ENCODE measurements around the gene LRRC36. TPM values are rescaled to one million over a fixed set of nuclear protein-coding genes. Genes with fewer than 3 reads are reported as not detected.

LRRC36 gene
- polyA plus RNA-seq, 1 donor = 2.5 TPM

DNA sequence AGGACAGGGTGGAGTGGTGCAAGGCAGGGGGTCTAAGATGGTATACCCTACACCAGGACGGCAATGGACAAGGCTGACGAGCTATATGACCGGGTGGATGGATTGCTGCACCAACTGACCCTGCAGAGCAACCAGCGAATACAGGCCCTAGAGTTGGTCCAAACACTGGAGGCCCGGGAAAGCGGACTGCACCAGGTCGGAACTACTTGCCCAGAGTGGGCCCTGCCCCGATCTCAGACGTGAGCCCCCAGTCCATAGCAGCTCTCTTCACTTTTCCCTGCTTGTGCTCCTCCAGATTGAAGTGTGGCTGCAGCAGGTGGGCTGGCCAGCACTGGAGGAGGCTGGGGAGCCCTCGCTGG lies 44.2 kb upstream of the LRRC36 start:
- WGBS (ENCODE audit: insufficient coverage, low lambda C conversion rate) = no CpG with 5 or more reads among the region's 10 CpGs
- Histone ChIP-seq H3K9me3 (ENCODE audit: control insufficient read depth, low read depth, low read length) (peaks cover 5% of the 10 kb centered on the region), H3K4me1 (ENCODE audit: control insufficient read depth, insufficient read depth, low read length) (peaks cover 14% of the 10 kb centered on the region), H3K36me3 (ENCODE audit: control insufficient read depth, insufficient read depth, low read length) (peaks cover 4% of the 10 kb centered on the region), H3K4me3 (ENCODE audit: low read length) (no peak overlapping the region), H3K27ac (ENCODE audit: low read length) (no peak overlapping the region), H3K27me3 (ENCODE audit: control insufficient read depth, insufficient read depth, low read length) (no peaks in the 10 kb centered on the region)
- DNase-seq = no peak

DNA sequence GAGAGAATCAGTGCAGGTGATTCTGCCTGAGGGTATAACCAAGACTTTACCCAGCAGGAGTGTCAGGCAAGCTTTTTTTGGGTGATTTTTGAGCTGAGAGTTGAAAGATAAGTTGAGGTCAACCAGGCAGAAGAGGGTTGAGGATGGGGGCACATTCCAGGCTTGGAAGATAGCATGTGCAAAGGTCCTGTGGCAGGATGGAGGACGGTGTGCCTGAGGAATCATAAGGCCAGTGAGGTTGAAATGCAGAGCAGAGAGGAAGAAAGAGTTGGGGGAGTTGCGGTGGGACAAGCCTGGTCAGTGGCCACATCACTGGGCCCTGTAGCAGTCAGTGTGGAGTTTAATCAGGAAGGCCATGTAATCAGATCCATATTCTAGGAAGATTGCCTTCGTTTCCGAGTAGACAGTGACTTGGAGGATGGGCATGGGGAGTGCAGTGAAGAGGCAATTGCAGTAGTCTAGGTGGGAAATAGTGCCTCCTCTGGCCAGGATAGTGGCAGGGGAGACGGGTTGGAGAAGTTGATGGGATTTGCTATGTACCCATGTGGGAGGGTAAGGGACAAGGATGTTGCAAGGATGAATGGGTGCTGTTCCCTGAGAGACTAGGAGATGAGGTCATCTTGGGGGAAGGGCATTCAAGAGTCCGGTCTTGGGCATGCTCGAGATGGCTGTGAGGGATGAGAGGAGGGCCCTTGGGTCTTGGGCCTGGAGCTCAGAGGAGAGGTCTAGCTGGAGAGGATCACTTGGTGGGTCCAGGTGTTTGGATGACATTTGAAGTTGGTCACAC lies 43.4 kb upstream of the LRRC36 start:
- Histone ChIP-seq H3K27me3 (ENCODE audit: control insufficient read depth, insufficient read depth, low read length) (no peaks in the 10 kb centered on the region), H3K4me1 (ENCODE audit: control insufficient read depth, insufficient read depth, low read length) (peaks cover 6% of the 10 kb centered on the region), H3K9me3 (ENCODE audit: control insufficient read depth, low read depth, low read length) (peaks cover 5% of the 10 kb centered on the region), H3K36me3 (ENCODE audit: control insufficient read depth, insufficient read depth, low read length) (no peaks in the 10 kb centered on the region), H3K4me3 (ENCODE audit: low read length) (no peak overlapping the region), H3K27ac (ENCODE audit: low read length) (no peak overlapping the region)
- DNase-seq = no peak
- WGBS (ENCODE audit: insufficient coverage, low lambda C conversion rate) = 100% methylated on average over 1 of the region's 7 CpGs

DNA sequence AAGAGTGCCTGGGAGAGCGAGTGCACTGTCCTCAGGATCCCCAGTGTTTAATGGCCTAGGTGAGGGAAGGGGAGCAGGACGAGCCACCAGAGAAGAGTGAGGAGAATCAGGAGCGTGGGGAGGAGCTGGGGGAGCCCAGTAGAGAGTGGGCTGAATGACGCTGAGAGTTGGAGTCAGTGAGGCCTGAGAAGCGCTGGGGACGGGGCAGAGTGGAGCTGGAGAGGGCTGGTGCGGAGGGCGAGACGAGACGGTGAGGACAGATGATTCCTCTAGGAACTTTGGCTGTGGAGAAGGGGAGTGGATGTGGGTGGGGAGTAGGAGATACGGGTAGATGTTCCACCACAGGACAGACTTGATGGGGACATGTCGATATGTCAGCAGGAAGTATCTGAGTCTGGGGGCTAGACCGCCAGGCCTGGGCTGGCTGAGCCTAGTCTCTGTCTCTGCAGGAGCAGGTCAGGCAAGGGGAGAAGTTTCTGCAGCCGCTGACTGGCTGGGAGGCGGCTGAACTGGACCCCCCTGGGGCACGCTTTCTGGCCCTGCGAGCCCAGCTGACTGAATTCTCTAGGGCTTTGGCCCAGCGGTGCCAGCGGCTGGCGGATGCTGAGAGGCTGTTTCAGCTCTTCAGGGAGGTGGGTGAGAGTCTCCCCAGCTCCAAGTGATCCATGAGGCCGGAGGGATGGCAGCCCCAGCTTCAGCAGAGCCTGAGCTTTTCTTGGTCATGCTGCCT lies 42.6 kb upstream of the LRRC36 start:
- WGBS (ENCODE audit: insufficient coverage, low lambda C conversion rate) = 100% methylated on average over 1 of the region's 21 CpGs
- Histone ChIP-seq H3K27ac (ENCODE audit: low read length) (no peak overlapping the region), H3K36me3 (ENCODE audit: control insufficient read depth, insufficient read depth, low read length) (no peaks in the 10 kb centered on the region), H3K9me3 (ENCODE audit: control insufficient read depth, low read depth, low read length) (peaks cover 5% of the 10 kb centered on the region), H3K4me3 (ENCODE audit: low read length) (no peak overlapping the region), H3K4me1 (ENCODE audit: control insufficient read depth, insufficient read depth, low read length) (no peaks in the 10 kb centered on the region), H3K27me3 (ENCODE audit: control insufficient read depth, insufficient read depth, low read length) (no peaks in the 10 kb centered on the region)
- no peak for DNase-seq

DNA sequence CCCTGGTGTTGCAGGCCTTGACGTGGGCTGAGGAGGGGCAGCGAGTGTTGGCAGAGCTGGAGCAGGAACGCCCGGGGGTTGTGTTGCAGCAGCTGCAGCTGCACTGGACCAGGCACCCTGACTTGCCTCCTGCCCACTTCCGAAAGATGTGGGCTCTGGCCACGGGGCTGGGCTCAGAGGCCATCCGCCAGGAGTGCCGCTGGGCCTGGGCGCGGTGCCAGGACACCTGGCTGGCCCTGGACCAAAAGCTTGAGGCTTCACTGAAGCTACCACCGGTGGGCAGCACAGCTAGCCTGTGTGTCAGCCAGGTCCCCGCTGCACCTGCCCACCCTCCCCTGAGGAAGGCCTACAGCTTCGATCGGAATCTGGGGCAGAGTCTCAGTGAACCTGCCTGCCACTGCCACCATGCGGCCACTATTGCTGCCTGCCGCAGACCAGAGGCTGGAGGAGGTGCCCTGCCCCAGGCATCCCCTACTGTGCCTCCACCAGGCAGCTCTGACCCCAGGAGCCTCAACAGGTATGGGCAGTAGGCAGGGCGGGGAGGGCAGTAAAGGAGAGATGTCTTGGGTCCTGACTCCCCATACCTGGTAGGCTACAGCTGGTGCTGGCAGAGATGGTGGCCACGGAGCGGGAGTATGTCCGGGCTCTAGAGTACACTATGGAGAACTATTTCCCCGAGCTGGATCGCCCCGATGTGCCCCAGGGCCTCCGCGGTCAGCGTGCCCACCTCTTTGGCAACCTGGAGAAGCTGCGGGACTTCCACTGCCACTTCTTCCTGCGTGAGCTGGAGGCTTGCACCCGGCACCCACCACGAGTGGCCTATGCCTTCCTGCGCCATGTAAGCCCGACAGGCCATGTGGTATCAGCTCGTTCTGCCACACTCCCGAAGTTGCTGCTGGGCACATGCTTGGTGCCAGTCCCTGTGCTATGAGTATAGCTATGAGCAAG lies 41.6 kb upstream of the LRRC36 start:
- Histone ChIP-seq H3K4me1 (ENCODE audit: control insufficient read depth, insufficient read depth, low read length) (no peaks in the 10 kb centered on the region), H3K36me3 (ENCODE audit: control insufficient read depth, insufficient read depth, low read length) (no peaks in the 10 kb centered on the region), H3K27me3 (ENCODE audit: control insufficient read depth, insufficient read depth, low read length) (no peaks in the 10 kb centered on the region), H3K9me3 (ENCODE audit: control insufficient read depth, low read depth, low read length) (no peaks in the 10 kb centered on the region), H3K27ac (ENCODE audit: low read length) (no peak overlapping the region), H3K4me3 (ENCODE audit: low read length) (no peak overlapping the region)
- no peak for DNase-seq
- no CpG with 5 or more reads among the region's 34 CpGs for WGBS (ENCODE audit: insufficient coverage, low lambda C conversion rate)

DNA sequence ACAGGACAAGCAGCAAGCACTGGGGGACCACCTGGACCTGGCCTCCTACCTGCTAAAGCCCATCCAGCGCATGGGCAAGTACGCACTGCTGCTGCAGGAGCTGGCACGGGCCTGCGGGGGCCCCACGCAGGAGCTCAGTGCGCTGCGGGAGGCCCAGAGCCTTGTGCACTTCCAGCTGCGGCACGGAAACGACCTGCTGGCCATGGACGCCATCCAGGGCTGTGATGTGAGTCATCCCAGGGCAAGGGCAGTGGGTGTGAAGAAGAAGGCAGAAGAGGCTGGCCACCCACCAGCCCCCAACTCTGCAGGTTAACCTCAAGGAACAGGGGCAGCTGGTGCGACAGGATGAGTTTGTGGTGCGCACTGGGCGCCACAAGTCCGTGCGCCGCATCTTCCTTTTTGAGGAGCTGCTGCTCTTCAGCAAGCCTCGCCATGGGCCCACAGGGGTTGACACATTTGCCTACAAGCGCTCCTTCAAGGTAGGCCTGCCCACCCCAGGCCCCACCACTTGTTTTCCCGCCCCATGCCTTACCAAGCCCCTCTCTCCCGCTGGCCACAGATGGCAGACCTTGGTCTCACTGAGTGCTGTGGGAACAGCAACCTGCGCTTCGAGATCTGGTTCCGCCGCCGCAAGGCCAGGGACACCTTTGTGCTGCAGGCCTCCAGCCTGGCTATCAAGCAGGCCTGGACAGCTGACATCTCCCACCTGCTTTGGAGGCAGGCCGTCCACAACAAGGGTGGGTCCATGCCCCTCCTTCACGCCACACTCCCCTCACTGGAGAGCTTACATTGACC lies 40.0 kb upstream of the LRRC36 start:
- Histone ChIP-seq H3K4me1 (ENCODE audit: control insufficient read depth, insufficient read depth, low read length) (no peaks in the 10 kb centered on the region), H3K27ac (ENCODE audit: low read length) (no peak overlapping the region), H3K36me3 (ENCODE audit: control insufficient read depth, insufficient read depth, low read length) (no peaks in the 10 kb centered on the region), H3K9me3 (ENCODE audit: control insufficient read depth, low read depth, low read length) (no peaks in the 10 kb centered on the region), H3K4me3 (ENCODE audit: low read length) (no peak overlapping the region), H3K27me3 (ENCODE audit: control insufficient read depth, insufficient read depth, low read length) (no peaks in the 10 kb centered on the region)
- no peak for DNase-seq
- WGBS (ENCODE audit: insufficient coverage, low lambda C conversion rate) = no CpG with 5 or more reads among the region's 28 CpGs

DNA sequence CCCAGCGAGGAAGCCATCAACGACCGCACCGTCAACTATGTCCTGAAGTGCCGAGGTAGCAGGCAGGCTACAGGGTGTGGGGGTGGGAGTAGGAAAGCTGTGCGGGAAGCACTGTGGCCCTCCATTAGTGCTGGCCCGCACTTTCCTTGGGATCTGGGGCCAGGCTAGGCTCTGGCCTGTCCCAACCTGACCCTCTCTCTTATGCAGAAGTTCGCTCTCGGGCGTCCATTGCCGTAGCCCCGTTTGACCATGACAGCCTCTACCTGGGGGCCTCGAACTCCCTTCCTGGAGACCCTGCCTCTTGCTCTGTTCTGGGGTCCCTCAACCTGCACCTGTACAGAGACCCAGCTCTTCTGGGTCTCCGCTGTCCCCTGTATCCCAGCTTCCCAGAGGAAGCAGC lies 38.7 kb upstream of the LRRC36 start:
- Histone ChIP-seq H3K4me1 (ENCODE audit: control insufficient read depth, insufficient read depth, low read length) (no peaks in the 10 kb centered on the region), H3K27ac (ENCODE audit: low read length) (no peak overlapping the region), H3K36me3 (ENCODE audit: control insufficient read depth, insufficient read depth, low read length) (no peaks in the 10 kb centered on the region), H3K27me3 (ENCODE audit: control insufficient read depth, insufficient read depth, low read length) (no peaks in the 10 kb centered on the region), H3K4me3 (ENCODE audit: low read length) (no peak overlapping the region), H3K9me3 (ENCODE audit: control insufficient read depth, low read depth, low read length) (no peaks in the 10 kb centered on the region)
- WGBS (ENCODE audit: insufficient coverage, low lambda C conversion rate) = no CpG with 5 or more reads among the region's 14 CpGs
- no peak for DNase-seq

DNA sequence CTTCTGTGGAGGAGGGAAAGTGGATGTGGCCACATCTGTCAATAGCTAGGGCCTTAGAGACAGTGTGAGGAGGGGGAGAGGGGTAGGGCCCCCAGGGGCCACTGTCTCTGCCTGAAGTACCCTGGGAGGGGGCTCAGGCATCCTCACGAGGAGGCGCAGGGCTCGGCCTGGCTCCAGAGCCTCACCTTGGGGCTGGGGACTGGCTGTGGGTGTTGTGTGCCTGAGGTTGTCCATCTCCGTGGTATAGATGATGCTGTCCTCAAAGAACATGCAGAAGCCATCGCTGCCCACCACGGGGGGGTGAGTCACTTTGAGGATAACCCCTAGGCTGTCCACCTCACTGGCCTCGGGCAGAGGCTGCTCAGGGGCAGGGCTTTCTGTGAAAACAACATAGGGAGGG lies 35.2 kb upstream of the LRRC36 start:
- Histone ChIP-seq H3K27me3 (ENCODE audit: control insufficient read depth, insufficient read depth, low read length) (no peaks in the 10 kb centered on the region), H3K9me3 (ENCODE audit: control insufficient read depth, low read depth, low read length) (no peaks in the 10 kb centered on the region), H3K4me1 (ENCODE audit: control insufficient read depth, insufficient read depth, low read length) (no peaks in the 10 kb centered on the region), H3K36me3 (ENCODE audit: control insufficient read depth, insufficient read depth, low read length) (no peaks in the 10 kb centered on the region), H3K27ac (ENCODE audit: low read length) (no peak overlapping the region), H3K4me3 (ENCODE audit: low read length) (no peak overlapping the region)
- no CpG with 5 or more reads among the region's 7 CpGs for WGBS (ENCODE audit: insufficient coverage, low lambda C conversion rate)
- no peak for DNase-seq

DNA sequence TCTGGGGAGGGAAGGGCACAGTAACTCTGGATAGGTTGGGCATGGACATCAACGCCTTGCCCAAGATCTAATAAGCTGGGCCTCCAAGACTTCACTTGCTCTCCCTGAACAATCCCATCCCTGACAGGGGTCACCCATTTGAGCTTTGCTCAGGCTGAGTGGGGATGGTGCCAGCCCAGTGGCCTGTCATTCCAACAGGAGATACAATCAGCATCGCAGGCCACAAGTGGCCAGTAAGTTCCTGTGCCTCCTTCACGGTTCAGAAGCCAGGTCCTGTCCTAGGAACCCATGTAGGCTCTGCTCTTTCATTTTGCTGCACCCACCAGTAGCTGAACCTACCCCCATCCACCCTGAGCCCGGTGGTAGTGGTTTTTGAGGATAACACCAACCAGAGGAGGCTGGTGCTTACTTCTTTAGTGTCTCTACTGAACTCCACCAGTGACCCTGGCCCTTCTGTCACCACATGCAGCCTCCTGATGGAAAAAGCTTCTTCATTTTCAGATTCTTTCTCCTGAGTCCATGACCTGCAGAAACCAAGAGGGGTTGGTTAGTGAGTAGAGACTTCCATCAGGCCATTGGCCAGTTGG lies 32.4 kb upstream of the LRRC36 start:
- Histone ChIP-seq H3K4me1 (ENCODE audit: control insufficient read depth, insufficient read depth, low read length) (no peaks in the 10 kb centered on the region), H3K4me3 (ENCODE audit: low read length) (no peak overlapping the region), H3K9me3 (ENCODE audit: control insufficient read depth, low read depth, low read length) (no peaks in the 10 kb centered on the region), H3K36me3 (ENCODE audit: control insufficient read depth, insufficient read depth, low read length) (no peaks in the 10 kb centered on the region), H3K27me3 (ENCODE audit: control insufficient read depth, insufficient read depth, low read length) (peaks cover 3% of the 10 kb centered on the region), H3K27ac (ENCODE audit: low read length) (no peak overlapping the region)
- no CpG with 5 or more reads among the region's 4 CpGs for WGBS (ENCODE audit: insufficient coverage, low lambda C conversion rate)
- no peak for DNase-seq

DNA sequence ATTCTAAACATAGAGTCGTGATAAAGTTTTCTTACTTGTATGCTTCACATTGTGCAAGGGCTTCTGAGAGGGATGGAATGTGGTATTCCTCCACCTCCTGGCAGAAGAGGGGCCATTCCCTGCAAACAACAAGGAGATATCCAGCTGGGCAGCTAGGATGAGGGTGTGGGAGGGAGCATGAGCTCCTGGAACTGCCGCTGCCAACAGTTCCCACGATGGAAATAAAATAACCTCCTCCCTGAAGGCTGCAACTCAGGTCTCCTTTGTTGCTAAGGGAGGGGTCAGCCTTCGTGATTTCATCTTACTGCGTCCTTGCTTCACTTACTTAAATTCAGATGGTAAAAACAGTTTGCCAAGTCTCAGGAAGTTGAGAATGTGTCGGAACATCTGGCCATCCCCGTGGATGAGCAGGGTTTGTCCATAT lies 31.7 kb upstream of the LRRC36 start:
- no peak for DNase-seq
- H3K4me1 ChIP-seq (ENCODE audit: control insufficient read depth, insufficient read depth, low read length) = no peaks in the 10 kb centered on the region
- H3K27me3 ChIP-seq (ENCODE audit: control insufficient read depth, insufficient read depth, low read length) = peaks cover 3% of the 10 kb centered on the region
- H3K9me3 ChIP-seq (ENCODE audit: control insufficient read depth, low read depth, low read length) = no peaks in the 10 kb centered on the region
- no peak overlapping the region for H3K27ac ChIP-seq (ENCODE audit: low read length)
- H3K36me3 ChIP-seq (ENCODE audit: control insufficient read depth, insufficient read depth, low read length) = no peaks in the 10 kb centered on the region
- no peak overlapping the region for H3K4me3 ChIP-seq (ENCODE audit: low read length)
- no CpG with 5 or more reads among the region's 7 CpGs for WGBS (ENCODE audit: insufficient coverage, low lambda C conversion rate)
